CD4-positive, alpha-beta T cell treated with Interleukin-2 at 100 ng/mL for 4 hours (primary cell): Measurements from ENCODE around the gene NRG3.

ENCODE experiments used
- DNase-seq: peaks from one replicate; pipeline ENCODE4 v3.0.0-alpha.2; 2020; ENCODE audit warnings: low spot score

NRG3 gene

DNA sequence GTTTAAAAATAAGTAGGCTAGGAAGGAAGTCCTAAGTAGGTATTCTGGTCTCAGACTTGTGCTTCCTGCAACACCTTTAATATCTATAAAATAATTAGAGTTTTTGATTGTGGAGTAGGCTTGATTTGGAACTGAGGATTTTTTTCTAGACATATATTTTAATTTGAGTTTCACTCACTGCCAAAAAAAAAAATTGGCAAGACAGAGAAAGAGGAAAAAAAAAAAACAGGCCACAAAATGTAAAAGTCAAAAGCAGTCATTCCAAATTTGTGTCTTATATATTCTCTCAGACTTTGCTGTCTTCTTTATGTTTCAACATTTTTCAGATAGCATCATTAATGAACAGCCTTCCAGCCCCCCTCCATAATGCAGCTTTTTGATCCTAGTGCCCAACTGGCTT lies 346.1 kb downstream of the NRG3 start:
- no peak for DNase-seq

DNA sequence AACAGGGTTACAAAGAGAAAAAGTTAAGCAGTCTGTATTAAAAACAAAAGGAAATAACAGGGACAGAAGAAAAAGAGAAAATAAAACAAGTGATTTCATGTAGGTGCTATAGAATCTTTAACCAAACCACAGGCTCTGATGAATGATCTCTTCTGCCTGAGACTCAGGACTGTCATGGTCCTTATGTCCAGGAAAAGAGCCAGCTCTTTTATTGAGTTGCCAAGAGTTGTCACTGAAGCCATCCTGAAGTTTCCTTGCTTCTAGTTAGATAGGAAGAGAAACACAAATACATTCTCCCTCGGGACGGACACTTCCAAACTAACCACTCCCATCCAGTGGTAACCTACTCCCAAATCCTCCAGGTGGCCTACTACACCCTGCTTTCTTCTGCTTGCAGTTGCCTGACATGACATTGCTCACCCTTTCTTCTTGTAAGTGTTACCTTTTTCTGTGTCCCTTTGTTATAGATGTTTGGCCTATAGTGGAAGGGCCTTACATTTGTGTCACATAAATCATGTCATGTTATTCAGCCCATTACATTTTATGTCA lies 346.7 kb downstream of the NRG3 start:
- no peak for DNase-seq

DNA sequence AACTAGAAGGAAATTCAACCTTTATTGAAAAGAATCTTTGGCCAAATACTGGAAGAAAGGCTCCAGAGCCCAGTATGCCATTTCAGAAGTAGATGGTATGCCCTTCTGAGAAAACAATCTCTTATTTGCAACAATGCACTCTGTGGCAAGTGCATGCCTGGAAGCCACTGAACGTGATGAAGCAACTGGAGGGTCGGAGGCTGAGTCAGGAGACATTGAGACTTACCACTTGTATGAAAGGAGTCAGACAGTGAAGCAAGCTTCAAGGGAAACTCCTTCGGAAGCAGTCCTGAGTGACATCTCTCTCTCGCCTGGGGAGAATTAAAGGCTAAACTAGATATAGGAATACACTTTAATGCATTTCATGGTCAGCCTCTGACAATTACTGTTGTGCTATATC lies 353.7 kb downstream of the NRG3 start:
- DNase-seq, result no peak

DNA sequence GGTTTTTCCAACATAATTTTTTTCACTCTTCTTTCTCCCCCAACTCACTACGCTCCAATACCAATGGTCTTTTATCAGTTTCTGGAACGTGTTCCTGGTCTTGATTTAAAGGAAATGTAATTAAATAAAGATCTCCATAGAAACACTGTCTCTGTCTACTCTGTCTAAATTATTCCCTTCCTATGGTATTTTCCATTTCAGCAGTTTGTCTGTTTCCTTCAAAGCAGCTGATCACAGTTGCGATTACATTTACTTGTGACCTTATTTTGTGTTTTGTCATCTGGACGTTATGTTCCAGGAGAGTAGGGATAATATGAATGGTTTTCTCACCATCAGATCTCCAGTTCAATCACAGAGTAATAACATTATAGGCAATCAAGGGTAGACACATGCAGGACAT lies 359.2 kb downstream of the NRG3 start:
- DNase-seq, result no peak

DNA sequence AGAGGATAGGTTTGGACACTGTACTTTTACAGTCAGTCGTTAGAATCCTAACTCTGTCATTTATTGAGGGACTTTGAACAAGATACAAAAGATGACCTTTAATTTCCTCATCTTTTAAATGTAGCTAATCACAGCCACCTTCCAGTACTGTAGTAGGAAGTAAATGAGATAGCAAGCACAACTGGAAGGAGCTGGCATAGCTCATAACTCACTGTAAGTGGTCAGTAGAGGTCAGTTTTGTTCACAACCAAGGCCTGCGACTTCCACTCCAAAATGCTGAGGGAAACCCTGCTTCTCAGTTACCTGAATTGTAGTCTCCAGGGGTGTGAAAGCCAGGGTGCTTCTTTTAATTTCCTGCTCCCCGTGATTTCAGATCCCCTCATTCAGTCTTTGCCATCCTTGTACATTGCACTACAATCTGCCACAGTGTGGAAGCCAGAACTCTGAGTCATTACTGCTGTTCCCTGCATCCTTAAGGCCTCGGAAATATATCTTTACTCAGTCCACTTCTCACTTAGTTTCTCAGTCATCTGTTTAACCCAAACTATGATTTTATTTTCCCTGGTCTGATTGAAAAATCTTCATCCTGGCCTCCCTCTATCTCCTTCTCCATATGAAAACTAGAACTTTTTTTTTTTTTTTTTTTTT lies 361.2 kb downstream of the NRG3 start:
- DNase-seq, result no peak

DNA sequence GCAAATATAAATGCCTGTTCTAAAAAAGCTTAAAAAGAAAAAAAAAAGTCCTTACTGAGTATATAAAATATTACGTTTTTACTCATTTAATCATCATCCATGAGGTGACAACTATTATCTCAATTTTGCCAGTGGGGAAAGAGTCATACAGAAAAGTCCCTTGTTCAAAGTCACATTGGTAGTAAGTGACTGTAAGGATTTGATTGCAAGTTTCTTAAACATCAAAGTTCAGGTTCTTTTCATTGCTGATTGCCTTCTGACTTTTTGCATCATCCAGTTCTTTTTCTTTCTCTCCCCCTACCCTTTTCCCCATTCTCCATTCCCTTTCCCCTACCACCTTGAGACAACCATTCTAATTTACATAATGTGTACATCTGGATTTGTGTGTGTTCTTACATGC lies 363.3 kb downstream of the NRG3 start:
- no peak for DNase-seq

DNA sequence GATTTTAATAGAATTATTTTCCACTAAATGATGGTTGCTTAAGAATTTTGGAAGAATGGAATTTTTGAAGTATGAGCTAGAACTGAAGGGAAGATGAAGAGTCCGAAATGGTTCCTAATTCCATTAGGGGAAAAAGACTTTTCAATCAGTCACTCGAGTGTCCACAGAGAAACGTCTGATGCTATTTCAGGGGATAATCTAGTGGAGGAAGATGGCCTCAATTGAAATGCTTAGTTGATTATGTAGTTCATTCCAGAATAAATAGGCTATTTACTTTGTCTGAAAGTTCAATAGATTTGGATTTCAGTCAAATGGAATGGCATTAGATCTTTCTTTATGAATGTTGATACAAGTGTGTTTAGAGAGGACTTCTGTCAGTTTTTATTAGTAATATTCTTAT lies 365.4 kb downstream of the NRG3 start:
- no peak for DNase-seq

DNA sequence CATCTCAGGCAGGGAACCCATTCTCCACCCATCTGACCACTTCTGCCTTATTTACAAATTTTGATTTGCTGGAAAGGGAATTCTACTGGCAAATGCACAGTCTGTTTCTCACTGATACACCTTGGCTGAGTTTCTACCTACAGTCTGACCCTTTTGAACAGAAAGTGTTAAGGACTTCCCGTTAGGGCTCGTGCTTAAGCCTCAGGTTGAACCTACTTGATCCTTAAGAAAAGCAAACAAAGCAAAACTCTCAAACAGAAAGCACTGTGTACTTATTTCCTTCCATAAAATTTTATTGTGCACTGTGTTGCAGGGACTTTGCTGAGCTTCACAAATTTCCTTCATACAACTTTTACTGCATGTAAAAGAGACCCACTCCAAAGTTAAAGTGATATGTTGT lies 367.8 kb downstream of the NRG3 start:
- no peak for DNase-seq

DNA sequence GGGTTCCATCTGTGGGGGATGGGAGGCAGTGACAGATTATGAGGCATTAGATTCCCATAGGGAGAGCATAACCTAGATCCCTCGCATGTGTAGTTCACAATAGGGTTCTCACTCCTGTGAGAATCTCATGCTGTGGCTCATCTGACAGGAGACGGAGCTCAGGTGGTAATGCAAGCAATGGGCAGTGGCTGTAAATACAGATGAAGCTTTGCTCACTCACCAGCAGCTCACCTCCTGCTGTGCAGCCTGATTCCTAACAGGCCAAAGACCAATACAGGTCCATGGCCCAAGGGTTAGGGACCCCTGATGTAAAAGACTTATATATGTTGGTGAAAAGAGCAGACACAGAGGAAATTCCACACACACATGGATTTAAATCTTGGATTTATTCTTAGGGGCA lies 370.2 kb downstream of the NRG3 start:
- DNase-seq, result no peak

DNA sequence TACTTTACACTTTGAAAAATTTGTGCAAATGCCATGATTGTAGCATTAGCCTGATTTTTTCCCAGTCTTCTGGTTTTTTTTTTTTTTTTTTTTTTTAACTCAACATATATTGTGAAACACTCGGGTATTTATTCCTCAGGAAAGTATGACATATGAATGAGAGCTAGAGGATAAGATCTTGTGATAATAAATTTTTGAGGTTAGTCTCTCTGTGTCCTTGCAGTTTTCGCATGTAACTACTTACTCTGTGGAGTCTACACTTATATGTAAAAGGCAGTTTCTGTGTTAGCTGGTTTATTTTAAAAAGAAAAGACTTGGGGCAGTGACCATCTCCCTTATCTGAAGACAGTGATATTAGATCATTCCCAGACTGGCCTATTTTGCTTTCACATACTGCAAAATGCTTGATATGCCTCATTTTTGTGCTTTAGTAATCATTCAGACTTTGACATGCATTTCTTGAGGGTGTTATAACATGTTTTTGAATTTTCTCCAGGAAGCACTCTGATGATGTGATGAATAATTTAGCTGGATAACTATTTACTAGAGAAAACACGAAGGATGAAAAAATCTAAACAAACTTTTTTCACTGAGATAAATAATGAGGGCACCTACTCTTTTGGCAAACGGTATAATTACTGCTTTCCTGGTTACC lies 371.0 kb downstream of the NRG3 start:
- no peak for DNase-seq

DNA sequence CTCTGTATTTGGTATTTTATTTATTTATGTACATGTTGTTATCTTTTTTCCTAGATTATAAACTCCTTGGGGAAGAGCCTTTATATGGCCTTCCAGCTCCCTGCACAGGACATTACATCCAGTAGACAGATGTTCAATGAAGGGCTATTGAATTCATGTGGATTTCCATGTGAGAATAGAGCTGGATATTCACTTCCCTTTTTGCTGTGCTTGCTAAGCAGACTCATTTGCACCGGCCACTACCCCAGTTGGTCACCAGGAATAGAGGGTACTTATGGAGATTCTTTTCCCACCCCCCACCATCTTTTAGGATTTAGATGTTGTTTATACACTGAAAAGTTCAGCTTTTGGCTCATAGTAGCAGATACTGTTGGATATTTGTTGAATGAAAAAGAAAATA lies 374.1 kb downstream of the NRG3 start:
- no peak for DNase-seq

DNA sequence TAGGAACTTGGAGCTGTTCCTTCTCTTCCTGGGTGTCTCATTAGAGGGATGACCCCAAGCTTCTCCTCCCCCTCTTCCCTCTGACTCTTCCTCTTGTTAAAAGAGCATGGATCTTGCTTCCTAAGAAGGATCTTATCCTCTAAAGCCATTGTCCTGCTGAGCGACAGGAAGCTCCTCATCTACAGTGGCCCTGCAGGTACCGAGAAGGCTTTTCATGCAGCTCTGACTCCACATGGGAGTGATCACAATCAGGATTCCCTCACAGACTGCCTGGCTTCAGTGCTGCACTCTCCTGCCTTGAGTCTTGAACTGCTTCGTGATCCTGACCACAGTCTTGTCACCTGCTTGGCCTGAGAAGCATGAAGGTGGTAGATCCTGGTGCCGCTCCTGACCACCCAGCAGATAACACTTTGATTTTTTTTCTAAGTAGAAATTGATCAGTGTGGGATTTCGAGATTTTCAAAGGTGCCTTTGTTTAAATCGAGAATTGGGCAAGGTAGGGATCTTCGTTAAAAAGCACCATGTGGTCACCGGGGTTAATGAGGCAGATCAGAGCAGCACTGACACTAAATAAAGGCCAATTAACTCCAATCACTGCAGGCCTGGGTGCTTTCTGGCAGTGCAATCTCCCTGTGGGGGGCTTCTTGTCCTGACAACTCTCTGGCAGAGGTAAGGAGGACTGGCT lies 376.4 kb downstream of the NRG3 start:
- no peak for DNase-seq

DNA sequence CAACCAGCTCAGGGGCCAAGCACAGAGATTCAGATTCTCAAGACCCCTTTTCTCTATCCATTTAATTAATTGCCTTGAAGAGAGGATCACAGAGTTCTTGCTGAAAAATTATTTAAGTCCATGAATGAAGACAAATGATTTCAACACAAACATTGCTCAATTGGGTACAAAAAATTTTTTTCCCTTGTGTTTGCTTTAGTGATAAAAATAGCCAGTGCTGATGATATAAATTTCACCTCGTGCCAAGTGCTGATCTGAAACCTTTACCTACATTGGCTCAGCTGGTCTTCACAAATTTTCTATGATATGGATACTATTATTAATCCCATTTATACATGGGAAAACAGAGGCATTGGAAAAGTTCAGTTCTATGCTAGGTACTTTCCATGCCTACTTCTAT lies 377.1 kb downstream of the NRG3 start:
- DNase-seq, result no peak

DNA sequence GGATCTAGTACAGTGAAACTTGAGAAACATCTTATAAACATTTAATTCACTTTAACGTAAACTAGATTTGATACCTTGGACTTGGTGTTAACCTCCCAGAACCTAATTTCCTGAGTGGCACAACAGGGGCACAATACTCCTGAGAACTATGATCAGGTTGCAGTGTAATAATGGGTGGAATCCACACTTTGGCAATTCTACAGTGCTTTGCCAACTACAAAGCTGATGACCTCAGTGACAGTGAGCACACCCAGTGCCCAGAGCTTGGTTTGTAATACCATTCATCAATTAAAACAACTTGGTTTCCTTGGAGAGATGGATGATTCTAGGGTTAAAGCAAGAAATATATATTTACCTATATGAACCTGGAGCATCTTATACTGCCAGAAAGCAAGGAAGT lies 379.2 kb downstream of the NRG3 start:
- DNase-seq, result no peak

DNA sequence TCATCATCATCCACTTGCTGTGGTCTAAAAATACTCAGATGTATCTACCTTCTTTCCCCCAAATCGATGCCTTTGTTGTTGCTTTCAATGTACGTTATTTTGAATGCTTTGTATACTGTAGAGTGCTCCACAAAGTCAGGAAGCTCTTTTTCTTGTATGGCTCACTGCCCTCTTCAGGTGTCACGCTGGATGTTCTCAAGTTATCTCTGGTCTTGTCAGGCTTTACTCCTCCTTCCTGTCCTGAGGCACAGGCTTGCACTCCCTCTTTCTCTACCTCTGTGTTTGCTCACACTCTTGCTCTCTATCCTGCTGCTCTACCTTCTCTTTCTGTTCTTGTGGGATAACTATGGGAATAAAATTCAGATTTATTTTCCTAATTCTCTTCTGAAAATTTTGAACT lies 381.3 kb downstream of the NRG3 start:
- DNase-seq, result no peak

DNA sequence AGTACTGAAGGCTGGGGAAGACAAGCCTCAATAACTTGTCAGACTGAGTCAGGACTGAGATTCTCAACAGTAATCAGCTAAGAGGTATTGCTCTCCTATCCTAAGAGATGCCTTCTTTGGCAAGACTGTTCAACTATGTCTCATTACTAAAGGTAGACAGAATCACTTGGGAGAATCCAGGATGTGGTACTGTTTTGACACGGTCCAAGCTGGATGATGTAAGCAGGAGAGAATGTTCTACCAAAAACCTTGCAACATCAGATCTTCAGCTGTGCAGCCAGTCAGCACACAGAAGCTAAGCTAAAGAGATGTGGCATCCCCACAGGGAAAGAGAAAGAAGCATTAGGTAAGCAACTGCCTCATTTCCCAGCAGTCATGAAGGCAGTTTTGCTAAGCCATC lies 391.4 kb downstream of the NRG3 start:
- no peak for DNase-seq

DNA sequence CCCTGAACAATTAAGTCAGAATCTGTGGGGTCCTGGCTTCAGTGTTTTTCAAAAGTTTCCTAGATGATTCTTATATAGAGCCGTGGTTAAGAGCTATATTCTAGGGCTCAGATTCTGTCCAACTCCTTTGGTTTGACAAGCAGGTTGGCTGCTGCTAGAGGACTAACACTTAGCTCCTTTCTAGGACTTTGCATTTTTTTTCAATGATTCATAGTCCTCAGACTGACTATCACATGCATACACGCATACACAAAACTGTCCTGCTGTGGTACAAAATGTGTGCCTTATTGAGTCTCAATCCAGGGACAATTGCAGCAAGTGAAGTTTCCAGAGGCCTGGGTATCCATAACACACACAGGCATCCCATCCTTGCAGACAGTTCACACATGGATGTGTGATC lies 392.0 kb downstream of the NRG3 start:
- no peak for DNase-seq

DNA sequence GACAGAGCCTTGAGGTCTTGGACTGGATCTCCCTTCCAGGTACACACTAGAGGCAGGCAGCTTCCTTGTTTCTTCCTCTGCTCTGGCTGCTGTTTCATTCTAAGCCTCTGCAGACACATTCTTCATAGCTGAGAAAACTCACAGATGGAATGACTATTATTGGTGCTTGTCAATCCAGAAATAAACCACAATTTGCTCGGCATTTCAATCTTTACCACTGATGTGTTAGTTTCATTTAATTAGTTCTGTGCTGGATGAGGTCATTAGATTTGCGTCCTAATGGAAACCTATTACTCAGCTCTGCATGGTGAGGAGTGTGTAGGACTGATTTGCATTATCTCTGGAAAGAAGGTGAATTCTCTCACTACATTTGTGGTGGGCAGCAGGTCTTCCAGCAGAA lies 392.5 kb downstream of the NRG3 start:
- no peak for DNase-seq

DNA sequence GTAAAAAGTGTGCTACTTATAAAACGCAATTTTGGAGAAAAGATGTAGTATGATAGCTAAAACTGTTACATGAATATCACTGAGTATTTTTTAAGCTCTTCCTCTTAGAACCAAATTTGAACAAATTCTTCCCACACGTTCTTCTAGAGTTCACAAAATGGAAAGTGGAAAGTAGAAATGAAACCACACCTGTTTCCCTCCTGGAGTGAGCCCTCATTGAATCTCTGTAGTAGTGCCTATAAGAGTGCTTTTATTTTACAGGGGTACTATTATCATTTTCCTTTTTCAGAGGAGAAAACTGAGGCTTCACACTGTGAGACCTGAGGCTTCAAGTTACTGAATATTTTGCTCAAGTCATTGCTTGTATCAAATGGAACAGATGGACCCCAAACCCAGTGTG lies 393.0 kb downstream of the NRG3 start:
- DNase-seq, result no peak

DNA sequence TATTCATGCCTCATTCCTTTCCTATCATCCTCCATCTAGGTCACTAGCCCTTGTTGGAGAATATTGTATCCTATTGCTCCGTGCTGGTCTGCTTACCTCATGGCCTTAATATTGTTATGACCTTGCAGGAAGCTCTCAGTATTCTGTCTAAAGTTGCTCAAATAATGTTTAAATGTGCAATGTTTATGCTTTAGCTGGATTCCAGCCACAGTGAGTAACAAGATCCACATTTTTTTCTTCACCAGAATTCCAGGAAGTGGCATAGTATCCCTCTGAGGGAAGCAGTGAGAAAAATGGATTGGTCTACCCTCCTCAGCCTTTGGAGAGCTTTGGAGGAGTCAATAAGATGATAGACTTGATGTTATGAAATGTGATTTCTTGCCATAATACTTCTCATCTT lies 402.6 kb downstream of the NRG3 start:
- no peak for DNase-seq

DNA sequence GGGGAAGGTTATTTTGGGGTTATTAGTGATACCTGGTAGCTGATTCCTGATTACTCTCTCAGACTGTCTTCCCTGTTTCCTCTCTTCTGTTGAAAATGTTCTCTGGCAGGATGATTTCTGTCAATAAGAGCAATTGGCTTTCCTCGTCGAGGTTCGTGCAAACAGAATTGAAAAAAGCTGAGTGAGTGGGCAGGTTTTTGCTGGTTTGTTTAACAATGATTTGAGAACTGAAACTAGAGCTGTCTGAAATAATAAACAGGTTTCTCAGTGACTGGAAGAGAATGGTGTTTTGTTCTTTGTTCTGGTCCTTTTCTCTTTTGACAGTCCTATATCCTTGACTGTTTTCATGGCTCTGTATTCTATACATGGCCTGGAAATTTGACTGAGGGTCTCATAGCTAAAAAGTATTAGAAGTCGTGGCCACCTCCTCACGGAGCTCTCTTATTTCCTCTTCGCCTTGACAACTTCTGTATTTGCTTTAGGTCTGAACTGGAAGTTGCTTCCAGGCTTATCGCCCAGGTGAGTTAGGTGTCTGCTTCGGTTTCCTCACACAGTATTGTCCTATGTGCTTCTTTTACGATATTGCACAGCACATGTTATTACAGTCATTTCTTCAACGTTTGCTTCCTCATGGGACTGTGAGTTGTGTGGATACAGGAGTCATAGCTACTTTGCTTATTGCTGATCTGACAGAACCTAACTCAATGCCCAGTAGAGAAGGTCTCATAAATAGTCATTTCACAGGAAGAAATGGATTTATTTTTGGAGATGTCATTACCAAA lies 403.6 kb downstream of the NRG3 start:
- no peak for DNase-seq

DNA sequence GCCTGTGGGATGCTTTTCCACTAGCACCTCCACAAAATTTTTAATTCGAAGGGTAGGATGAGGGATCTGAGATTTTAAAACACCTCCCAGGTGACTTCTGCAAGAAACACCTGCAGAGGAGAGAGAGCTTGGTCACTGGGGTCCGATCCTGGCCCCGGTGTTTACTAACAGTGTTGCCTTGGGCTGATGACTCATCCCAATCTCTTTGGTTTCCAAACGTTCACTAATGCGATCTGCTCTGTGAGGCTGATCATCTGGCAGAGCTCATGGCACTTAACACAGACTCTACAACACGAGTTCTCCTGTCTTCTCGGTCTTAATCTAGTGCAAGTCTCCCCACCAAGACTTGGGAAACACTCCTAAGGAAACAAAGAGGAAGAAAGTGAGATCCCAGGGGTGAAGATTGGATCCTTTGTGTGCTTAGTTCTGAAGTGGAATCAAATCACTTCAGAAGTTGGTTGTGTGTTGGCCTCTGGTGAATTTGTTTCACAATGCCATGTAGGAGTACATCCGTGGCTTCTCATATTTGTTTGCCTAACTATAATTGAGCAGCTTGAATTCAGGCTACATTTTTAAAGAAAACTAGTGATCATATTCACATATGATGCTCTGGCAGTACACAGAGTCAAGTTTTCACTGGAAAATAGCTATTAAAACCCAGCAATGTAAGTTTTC lies 407.9 kb downstream of the NRG3 start:
- no peak for DNase-seq
